ENCODE results near the gene CYFIP2. TPM values are rescaled to one million over a fixed set of nuclear protein-coding genes. Genes with fewer than 3 reads are reported as not detected.

The CYFIP2 gene
- total RNA-seq, 1 donor from 2014 or later = 28.2 TPM

- no peak for DNase-seq
- intact Hi-C loops (cut with micrococcal nuclease) = no loop called here
- Histone ChIP-seq H3K27me3 (ENCODE audit: low read depth) (peaks cover 22% of the 10 kb centered on the region), H3K4me1 (peaks cover 26% of the 10 kb centered on the region), H3K27ac (replicated peaks) (no peak overlapping the region), H3K9me3 (replicated peaks) (no peaks in the 10 kb centered on the region), H3K36me3 (no peaks in the 10 kb centered on the region), H3K4me3 (no peak overlapping the region)
- TF ChIP-seq, protein P1, sequence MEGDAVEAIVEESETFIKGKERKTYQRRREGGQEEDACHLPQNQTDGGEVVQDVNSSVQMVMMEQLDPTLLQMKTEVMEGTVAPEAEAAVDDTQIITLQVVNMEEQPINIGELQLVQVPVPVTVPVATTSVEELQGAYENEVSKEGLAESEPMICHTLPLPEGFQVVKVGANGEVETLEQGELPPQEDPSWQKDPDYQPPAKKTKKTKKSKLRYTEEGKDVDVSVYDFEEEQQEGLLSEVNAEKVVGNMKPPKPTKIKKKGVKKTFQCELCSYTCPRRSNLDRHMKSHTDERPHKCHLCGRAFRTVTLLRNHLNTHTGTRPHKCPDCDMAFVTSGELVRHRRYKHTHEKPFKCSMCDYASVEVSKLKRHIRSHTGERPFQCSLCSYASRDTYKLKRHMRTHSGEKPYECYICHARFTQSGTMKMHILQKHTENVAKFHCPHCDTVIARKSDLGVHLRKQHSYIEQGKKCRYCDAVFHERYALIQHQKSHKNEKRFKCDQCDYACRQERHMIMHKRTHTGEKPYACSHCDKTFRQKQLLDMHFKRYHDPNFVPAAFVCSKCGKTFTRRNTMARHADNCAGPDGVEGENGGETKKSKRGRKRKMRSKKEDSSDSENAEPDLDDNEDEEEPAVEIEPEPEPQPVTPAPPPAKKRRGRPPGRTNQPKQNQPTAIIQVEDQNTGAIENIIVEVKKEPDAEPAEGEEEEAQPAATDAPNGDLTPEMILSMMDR (IDR thresholded peaks at IDR 0.05; ENCODE audit: borderline replicate concordance) = no peak
Observed at GRCh38 chr5:157263496-157264090, 2.3 kb upstream of the CYFIP2 start.

DNA sequence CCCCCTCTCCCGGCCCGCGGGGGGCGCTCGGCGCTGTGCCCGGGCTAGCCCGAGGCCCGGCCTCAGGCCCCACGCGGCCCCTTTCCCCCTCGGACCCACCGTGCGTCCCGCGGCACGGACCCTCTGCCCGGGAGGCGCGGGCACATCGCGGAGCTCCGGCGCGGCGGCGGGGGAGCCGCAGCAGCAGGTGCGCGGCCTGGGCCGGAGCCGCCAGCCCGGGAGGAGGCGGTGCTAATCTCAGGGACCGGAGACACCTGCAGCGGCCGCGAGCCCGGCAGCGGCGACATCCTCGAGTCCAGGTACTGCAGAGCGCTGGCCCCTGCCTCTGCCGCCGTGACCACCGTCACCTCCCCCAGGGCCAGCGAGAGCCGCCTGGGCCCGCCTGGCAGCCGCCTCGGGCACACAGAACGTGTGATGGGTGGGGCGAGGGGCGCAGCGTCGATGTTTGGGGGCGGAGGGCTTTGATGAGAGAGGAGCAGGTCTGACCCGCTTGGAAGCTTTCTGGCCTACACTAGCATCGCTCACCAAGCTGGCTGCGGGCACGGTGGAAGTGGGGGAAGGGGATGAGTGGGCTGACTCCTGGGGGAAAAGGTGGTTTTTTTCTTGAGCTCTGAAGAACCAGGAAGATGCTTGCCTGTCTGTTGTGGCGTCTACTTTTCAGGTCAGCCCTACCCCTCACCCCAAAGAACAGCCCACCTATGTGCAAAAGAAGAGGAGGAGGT lies 524 bp downstream of the CYFIP2 start:
- Histone ChIP-seq H3K27ac (replicated peaks) (peak overlapping the region; percentile 81), H3K27me3 (ENCODE audit: low read depth) (peaks cover 22% of the 10 kb centered on the region), H3K36me3 (no peaks in the 10 kb centered on the region), H3K4me3 (peak overlapping the region; percentile 79), H3K9me3 (replicated peaks) (no peaks in the 10 kb centered on the region), H3K4me1 (peaks cover 54% of the 10 kb centered on the region)
- intact Hi-C loops (cut with micrococcal nuclease) = no loop called here
- DNase-seq = no peak
- TF ChIP-seq, protein P1 (IDR thresholded peaks at IDR 0.05; ENCODE audit: borderline replicate concordance) = no peak

DNA sequence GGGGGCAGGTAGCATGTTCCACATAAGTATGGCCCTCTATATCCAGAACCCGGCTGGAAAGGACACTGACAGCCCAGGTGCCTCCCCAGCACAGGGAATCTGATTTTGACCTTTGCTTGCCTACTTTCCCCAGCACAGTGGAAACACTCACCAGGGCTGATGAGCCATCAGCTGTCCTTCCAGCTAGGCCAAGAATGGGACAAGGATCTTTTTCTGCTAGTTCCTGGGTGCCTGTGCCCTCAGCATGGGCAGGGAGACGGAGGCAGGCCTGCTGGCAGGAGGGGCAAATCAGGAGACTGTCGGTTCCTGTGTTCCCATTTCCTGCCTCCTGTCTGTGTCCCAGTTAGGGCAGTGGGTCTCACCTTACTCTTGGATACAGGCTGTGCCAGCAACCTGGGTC lies 1.1 kb downstream of the CYFIP2 start:
- TF ChIP-seq, protein P1 (IDR thresholded peaks at IDR 0.05; ENCODE audit: borderline replicate concordance) = no peak
- Histone ChIP-seq H3K9me3 (replicated peaks) (no peaks in the 10 kb centered on the region), H3K36me3 (no peaks in the 10 kb centered on the region), H3K27ac (replicated peaks) (peak overlapping the region; percentile 81), H3K4me3 (peak overlapping the region; percentile 79), H3K27me3 (ENCODE audit: low read depth) (peaks cover 22% of the 10 kb centered on the region), H3K4me1 (peaks cover 60% of the 10 kb centered on the region)
- DNase-seq = no peak
- intact Hi-C loops (cut with micrococcal nuclease) = no loop called here

DNA sequence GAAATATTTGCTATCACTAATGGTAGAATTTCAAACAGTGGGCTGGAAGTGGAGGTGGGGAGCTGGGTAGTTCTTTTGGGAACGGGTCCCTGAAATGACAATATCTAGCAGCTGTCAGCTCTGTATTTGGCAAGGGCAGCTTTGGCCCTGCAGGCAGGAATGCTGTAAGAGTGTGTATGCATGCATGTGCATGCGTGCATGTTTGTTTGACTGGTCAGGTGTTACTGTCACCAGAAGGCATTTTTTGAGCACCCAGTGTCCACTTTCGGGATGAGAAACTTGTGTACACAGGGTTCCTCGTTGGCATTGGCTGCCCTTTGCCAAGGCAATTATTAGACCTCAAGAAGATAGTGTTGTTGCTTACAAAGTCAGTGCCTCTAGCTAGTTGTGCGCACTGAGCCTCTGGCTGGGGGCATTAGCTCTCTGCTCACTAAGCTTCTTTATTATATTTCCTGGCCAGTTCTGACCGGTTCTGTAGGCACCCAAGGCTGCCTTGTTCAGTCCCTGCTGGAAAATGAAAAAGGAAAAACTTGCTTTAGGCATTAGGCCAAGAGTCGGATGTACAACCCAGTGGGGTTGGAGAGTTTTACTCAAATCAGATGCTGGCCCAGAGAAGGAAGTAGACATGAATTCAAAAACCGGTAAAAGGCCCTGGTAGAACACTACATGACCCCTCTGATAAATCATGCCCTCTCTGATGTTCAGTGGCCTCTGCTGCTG lies 2.0 kb downstream of the CYFIP2 start:
- Histone ChIP-seq H3K27me3 (ENCODE audit: low read depth) (peaks cover 22% of the 10 kb centered on the region), H3K27ac (replicated peaks) (peak overlapping the region; percentile 81), H3K36me3 (no peaks in the 10 kb centered on the region), H3K4me1 (peaks cover 62% of the 10 kb centered on the region), H3K9me3 (replicated peaks) (no peaks in the 10 kb centered on the region), H3K4me3 (peak overlapping the region; percentile 79)
- intact Hi-C loops (cut with micrococcal nuclease) = no loop called here
- TF ChIP-seq, protein P1 (IDR thresholded peaks at IDR 0.05; ENCODE audit: borderline replicate concordance) = peak; percentile 47
- peak; percentile 32 for DNase-seq

DNA sequence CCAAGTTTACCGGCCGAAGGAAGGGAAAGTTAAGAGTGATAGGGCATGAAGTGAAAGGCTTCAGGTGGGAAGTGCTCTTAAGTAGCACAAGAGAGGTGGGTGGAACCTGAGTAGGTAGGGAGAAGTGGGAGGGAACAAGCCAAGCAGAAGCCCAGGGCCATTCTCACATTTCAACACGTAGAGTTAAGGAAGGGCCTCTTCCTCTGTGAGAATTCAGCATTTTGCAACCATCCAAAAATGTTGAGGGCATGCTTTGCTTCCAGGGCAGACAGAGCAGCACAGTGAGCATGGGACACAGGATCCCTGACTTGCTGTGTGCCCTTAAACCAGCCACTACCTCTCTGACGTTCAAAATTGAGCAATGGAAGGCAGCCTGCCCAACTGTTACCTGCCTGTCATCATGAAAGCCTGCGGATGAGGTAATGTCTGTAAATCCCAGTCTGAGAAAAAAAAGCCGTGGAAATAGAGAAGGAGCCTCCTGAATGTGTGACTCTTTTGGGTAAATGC lies 3.3 kb downstream of the CYFIP2 start:
- Histone ChIP-seq H3K9me3 (replicated peaks) (no peaks in the 10 kb centered on the region), H3K36me3 (no peaks in the 10 kb centered on the region), H3K4me3 (no peak overlapping the region), H3K27me3 (ENCODE audit: low read depth) (peaks cover 22% of the 10 kb centered on the region), H3K27ac (replicated peaks) (peak overlapping the region; percentile 81), H3K4me1 (peaks cover 62% of the 10 kb centered on the region)
- intact Hi-C loops (cut with micrococcal nuclease) = no loop called here
- TF ChIP-seq, protein P1 (IDR thresholded peaks at IDR 0.05; ENCODE audit: borderline replicate concordance) = no peak
- no peak for DNase-seq
